HCEC 1CT (cell line): ENCODE measurements around the gene SEMA3F.

Experiments
- DNase-seq: peaks from one replicate; pipeline ENCODE4 v3.0.0-alpha.2; 2017

SEMA3F gene

DNA sequence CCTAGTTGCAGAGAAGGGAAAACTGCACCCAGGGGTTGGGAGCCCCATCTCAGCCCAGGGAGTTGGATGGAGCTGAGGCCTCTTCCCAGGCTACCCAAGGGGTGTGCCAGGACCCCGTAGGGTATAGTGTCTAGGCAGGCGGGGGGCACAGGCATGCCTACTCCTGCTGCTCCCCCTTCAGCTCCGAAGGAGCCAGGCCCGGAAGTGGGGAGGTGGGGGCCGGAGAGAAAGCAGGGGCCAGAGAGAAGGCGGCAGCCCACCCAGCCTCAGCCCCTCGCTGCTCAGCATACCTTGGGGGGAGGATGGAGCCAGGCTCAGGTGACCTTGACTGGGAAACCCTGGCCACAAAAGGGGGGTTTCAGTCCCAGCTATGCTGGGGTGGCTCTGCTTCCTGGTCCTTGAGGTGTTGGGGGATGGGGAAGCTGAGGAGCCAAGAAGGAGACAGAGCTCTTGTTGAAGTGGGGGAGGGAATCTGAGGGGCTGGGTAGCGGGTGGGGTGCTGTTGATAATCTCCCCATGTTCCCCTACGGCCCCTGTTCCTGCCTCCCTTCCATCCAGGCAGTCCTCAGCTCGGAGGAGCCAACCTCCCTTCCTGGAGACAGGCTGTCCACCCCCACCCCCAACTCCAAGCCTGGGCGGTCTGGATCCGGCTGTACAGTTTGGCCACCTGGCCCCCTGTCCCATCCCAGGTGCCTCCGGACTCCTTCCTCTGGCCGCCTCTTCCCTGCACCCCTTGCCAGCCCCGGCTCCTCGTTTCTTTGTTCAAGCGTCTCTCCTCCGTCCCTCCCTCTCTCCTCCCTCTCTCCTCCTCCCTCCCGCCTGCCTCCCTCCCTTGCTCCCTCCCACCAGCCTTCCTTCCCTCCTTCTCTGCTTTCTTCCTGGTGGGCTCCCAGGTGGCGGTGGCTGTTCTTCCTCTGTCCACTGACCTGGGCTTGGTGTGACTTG, 1.7 kb downstream of the SEMA3F start:
- no peak for DNase-seq

DNA sequence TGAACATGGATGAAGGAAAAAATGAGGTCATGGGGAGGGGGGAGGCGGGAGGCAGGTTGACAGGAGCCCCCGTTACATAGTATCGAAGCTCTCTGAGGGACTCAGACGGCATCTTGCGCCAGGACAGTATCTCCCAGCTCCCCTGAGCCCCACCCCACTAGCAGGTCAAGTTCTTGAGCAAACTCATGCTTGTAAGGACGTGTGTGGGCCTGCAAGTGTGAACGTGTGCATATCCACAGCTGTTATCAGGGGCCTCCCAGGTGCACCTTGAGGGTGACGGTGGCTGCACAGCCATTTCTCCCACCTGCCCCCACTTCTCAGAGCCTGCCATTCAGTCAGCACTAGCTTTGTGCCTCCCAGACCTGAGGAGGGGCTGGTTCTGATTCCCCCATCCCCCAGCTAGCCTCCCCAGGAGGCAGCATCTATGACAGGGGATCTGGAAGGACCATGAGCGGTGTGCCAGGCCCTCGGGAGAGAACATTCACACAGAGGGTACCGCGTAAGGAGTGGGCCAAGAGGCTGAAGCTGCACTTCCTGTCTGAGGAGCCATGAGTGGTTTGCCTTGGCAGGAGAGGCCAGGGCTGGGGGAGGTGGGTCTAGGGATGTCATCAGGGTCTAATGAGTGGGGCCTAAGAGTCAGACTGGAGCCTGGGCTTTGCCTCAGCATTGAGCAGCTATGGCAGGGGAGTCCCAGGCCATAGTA, 2.9 kb downstream of the SEMA3F start:
- DNase-seq: no peak

DNA sequence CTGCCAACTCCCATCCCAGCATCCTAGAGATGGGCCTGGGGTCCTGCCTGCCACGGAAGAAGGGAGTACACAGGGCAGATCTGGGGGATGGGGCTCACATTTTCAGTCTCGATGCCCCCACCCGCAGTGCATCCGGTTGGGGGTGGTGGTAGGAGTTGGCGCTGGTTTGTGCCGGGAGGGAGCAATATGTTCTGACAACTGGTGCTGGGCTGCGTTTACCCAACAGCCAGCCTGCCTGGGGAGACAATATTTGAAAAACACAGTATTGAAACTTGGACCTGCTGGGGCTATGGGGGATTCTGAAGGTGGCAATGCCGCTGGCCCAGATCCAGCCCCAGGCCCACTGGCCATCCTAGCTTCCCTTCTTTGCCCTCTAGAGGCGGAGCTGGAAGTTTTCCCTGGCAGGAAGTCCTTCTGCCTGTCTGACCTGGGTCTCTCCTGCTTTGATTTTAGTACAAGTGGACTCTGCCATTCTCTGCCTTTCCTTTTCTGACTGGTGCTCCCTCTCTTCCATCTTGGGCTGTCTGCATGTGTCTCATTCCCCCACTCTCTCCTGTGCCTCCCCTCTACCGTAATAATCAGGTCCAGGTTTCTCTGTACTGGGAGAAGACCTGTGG, 3.5 kb downstream of the SEMA3F start:
- DNase-seq: no peak

DNA sequence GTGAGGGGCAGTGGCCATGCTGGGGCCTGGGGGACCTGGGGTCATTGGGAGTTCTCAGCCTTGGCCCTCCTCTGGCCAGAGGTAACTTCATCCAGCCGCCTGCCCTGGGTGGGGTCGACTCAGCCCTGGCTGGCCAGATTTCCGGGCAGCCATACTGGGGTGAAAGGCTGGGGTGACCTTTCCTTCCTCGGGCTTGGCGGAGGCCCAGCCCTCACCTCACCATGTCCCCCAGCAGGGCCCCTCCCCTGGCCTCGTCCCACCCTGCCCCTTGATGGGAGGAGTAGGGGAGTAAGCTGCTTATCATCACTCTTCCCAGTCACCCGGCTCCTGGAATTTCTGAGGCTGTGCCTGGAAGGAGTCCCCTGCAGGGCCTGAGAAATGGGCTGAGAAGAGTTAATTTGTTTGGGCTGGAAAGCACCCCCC, 5.4 kb downstream of the SEMA3F start:
- DNase-seq: no peak

DNA sequence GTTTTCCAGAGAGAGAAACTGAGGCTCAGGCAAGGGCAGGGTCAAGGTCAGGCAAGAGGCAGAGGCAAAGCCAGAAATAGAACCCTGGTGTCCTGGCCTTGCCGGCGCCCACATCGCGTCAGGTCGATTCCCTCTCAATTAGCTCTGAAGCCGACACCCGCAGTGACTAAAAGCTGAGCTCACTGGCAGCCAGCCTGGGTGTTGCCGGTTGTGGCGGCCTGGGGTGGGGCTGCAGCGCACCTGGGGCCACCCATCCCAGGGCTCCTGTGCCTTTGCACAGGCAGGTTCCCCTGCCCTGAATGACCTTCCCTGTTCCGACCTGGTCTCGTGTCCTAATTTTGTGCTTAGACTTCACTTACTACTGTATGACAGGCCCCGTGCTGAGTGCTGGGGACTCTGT, 6.2 kb downstream of the SEMA3F start:
- DNase-seq: no peak

DNA sequence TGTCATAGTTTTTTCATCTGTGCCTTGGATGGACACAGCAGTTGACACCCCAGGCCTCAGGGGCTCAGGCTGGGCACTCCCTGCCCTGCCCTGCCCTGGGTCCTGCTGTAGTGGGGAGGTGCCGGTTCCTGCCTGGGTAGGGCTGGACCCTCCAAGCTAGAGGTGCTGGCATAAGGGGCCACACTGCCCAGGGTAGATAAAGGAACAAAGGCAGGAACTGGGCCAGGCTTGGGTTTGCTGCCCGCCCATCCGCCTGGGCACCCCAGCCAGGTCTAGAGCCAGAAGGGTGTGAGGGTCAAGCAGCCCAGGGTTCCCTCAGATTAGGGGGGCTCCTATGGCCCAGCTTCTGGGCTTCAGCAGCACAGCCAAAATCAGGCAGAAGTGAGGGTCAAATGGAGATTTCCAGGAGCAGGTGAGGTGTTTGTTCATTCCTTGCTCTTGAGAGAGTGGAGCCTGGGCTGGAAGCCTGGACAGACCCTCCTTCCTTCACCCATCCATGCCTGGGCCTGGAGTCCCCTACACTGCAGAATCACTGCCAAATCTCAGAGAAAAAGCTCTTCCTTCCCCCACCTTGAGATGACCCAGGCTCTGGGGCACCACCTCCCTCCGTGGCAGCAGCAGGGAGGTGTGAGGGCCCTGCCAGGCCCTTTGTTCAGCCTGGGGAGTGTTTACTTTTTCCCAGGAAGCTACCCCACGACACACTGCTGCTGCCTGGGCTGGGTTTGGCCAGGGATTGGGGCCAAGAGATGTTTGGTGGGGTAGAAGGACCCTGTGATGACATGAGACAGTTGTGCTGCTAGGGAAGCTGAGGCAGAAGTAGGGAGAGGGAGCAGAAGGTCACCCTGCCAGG, 7.1 kb downstream of the SEMA3F start:
- no peak for DNase-seq

DNA sequence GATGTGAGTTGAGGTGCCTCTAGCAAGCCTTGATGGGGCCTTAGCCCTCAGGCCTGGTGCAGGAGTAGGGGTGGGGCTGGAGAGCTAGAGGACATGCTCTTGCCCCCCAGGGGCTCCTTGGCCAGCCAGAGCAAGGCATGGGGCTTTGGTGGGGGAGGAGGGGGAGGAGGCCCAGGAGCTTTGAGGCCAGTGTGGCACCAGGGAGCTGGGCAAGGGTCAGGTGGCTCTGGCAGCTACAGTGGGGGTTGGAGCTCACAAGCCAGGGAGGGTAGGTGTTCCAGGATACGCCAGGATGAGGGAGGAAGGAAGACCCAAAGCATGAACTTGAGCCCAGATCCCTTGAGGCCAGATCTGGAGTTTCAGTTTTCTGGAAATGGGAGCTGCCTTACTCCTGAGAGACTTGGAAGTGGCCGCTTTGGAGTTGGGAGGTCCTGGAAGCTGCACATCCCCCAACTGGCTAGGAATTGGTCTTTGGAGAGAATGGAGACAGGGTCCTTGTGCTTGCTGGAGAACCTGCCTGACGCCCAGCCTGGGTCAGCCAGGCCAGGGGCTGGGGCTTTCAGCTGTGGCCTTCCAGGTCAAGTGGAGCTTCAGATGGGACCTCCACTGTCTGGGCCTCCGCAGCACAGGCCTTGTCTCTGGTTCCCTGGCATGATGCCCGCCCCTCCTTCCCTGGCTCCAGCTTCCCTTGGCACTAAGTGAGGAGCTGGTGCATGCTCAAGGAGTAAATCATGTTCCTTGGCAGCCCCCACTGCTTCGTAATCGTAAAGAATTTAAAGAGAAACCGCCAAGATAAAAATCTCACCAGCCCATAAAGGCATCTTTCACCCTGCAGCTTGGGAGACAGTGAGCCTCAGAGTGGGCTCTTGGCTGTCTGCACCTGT, 8.7 kb downstream of the SEMA3F start:
- DNase-seq: peak; percentile 85

DNA sequence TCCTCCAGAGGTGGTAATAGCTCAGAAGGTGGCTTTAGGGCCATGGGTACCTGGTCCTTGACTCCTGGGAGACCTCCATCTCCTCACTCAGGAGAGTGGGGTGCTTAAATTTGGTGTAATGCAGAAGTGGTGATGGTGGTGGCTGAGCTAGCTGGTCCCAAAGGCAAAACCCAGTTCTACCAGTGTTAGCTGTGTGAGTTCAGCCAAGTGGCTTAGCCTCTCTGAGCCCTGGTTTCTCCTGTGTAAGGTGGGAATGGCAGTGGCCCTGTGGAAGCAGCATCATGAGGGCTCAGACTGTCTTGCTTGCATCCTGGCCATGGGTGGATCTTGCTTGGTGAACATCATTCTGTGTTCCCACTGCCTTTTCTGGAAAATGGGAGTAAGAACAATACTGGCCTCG, 9.4 kb downstream of the SEMA3F start:
- no peak for DNase-seq

DNA sequence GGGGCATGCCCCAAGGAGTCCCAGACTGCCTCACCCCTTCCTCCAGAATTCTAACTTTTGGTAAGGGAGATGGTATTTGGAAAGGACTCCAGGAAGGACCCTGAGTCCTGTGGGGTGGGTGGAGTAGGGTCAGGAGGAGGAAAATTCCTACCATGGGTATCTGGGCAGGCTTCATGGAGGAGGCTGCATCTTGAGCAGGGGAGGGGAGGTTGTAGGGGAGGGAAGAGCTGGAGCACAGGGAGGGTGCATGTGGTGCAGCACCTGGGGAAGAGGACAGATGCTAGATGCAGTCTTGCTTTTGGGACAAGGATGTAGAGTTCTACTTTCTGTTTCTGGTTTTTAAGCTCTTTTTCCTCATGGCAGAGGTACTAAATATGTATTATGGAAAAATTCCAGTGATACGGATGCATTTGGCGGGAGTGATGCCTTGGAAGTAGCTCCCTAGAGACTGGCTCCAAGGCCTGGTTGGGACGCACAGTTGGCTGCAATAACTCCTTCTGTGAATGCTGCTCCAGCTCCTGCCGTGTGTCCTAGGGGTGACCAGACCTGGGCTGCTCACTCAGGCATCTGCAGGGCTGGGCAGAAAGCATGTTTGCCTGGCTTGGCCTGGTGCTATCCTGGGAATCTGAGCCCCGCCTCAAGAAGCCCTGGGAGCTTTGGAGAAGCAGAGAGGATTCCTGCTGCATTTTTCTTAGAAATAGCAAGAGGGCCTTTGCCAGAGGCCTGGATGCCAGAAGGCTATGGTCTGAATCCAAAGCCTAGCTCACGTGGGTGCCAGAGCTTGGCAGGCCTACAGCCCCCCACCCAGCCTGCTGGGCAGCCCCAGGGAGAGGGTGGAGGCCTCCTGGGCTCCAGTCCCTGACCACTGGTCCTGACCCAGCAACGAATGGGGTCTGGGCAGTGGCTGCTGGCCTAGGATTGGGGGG, 10.1 kb downstream of the SEMA3F start:
- DNase-seq: no peak

DNA sequence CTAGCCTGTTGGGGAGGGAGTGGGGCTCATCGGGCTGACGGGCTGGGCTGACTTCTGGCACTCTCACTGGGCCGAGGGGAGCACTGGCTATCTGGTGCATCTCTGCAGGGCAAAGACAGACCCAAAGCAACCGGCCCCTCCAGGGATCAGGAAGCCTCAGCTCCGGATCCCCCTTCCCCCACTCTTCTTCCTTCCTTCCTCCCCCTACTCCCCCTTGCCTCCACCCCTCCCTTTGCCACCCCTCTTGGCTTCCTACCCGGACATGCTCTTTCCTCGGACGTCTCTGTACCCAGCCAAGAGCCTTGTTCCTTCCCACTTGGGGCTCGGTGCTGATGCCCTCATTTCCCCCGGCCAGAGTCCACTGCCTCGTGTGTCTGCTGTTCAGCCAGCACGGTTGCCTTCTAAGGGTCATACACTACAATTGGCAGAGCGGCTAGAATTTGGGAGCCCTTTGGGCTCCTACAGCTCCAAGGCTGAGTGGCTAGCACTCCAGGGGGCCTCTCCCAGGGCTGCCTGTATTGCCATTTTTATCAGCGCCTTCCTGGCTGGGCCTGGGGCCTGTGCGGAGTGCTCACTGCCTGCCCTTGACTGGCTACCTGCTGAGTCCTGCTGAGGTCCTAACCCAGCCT, 10.9 kb downstream of the SEMA3F start:
- DNase-seq: no peak

DNA sequence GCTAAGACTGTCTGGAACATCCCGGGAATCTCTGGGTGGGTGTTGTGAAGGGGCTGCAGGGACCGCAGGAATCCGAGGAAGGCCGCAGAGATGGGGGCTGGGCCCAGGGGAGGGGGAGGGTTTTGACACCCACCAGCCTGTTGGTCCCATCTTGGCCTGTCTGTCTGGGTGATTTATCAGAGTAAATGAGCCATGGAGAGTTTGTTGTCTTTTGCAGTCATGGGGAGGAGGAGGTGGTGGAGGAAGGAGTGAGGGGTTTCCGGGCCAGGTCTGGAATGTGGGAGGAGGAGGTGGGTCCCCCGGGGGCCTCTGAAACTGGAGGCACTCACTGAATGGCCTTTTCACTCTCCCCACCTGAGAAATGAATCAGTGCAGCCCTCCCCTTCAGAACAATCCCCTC, 11.5 kb downstream of the SEMA3F start:
- no peak for DNase-seq

DNA sequence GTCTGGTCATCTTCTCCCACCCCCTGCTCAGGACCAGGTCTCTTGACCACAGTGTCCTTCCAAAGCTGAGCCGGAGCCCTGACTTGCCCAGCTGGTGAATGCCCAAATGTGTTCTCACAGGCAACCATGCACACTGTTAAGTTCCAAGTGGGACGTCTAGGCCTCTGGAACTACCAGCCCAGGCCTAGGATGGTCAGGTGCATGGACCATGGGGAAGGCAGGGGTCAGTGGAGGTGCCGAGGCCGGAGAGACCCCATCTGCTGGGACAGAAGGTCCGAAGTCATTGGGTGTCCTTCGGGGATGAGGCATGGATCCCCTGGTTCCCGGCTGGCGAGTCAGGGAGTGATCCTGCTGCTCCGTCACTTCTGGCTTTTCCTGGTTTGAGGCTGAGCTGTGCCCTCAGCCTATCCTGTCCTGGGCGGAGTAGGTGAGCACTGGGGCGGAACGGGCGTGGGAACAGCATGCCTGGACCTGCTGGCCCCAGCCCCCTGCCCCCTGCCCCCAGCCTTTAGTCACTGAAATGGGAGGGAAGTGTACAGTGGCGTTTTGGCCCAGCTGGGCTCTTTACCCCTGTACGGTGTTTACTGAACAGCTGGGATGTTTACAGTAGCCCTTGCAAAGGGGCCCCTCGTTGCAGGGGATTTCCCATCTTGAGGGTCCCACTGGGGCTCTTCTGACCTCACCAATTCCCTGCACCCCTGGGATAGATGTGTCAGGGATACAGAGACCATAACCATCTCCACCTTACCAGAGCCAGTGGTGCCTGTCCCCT, 12.1 kb downstream of the SEMA3F start:
- no peak for DNase-seq

DNA sequence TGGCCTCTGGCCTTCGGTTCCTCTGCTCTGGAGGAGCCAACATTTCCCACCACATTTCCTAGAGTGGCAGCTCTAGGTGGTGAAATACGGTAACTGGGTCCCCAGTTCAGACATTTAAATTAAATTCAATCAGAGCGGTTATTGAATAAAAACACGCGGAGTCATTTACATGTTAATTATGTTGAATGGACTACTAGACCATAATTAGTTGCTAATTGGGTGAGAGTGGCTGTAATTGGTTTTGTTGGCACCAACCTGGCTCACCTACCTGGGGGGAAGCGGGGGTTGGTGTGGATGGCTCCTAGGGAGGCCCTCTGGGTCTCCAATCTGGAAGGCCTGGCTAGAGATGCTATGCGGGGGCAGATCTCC, 12.7 kb downstream of the SEMA3F start:
- DNase-seq: no peak

DNA sequence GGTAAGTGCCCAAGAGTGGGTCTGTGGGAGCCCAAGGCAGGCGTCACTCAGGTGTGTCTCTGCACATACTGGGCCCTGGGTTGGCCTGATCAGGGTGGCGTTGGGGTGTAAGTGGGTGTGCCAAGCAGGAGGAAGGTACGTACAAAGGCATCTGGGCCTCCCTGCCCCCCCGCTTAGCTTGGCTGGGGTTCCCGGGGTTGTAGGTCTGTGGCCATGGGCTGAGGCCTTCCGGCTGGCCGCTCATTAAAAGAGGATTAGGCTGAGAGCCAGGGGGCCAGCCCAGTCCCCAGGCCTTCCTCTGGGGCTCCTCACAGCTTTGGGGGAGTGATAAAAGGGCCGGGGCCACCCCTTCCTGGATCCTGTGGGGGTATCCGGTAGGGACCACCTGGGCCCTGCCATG, 13.3 kb downstream of the SEMA3F start:
- no peak for DNase-seq

DNA sequence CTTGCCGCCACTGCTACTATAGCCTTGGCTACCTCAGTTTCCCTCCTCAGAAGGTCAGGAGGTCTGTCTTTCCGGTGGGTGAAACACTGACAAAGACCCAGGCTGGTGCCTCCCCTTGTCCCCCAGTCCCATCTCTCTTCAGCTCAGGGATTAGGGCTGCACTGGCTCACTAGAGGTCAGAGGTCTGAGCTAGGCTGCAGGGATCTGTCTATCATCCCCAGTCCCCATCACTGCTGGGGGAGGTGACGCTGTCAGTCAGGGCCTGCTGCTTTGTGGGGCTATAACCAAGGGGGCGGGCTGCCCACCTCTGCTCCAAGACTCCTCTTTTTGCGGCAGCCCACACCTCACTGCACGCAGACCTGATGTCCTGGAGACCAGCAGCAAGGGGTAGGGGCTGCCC, 13.7 kb downstream of the SEMA3F start:
- DNase-seq: no peak

DNA sequence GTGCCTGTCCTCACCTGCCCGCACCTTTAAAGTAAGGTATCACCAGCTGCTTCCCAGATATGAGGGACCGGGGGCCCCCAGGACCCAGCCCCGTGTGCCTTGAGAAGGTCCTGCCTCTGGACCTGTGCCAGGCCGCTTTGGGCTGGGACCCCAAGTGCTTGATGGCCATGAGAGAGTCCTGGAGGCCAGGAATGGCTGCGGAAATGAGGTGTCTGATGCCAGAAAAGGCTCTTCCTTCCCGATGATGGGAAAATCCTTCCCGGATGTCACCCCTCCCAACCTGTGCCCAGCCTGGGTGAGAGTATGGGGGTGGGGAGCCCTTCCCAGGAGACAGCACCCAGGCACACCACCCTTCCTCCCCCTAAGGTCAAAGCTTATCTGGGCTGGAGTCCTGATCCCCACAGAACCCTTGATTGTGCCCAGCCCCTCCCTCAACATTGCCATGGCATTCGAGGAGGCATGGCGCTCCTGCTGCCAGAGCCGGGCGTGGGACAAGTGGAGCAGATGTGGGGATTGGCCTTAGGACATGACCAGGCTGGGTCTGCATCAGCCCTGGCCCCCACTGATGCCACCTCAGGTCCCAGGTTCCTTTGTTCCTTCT, 14.2 kb downstream of the SEMA3F start:
- DNase-seq: no peak

DNA sequence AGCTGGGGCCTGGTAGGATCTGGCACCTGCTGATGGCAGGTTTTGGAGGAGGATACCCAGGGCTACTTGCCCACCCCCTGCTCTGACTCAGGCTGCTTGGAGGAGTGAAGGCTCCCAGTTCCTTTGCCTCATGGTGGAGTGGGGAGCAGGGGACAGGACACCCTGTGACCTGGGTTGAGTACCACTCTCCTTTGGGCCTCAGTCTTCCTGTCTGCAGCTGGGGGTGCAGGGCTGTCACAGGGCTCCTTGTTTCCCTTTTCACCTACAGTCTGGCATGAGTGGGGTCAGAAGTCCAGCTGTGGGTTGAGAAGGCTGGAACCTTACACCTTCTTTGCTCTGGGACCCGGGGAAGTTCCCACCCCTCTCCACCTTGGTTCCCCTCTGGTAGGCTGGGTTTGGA, 14.7 kb downstream of the SEMA3F start:
- DNase-seq: no peak

DNA sequence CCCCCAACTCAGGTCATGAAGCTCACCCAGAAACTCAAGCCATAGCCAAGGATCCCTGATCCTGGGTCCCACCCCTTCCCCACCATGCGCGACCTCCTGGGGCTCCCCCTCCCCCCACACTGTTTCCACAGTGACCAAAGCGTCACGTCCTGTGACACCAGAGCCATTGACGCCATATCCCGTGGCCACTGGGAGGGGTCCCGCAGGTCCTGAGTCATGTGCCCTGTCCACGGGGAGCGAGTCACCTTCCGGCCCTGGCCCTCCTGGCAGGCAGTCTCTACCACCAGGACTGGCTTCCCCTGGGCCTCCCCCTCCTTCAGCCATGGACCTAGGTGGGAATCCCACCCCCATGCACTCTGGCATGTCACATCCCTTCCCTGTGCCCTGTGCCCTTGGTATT, 15.6 kb downstream of the SEMA3F start:
- DNase-seq: peak; percentile 74
